ENCODE results near the gene TRAF1. TPM values are rescaled to one million over a fixed set of nuclear protein-coding genes. Genes with fewer than 3 reads are reported as not detected.

TRAF1 gene
- polyA plus RNA-seq, 1 donor: 4.7 TPM

- DNase-seq: peak; percentile 88
Observed at GRCh38 chr9:120868676-120869359, 57.8 kb downstream of the TRAF1 start.

DNA sequence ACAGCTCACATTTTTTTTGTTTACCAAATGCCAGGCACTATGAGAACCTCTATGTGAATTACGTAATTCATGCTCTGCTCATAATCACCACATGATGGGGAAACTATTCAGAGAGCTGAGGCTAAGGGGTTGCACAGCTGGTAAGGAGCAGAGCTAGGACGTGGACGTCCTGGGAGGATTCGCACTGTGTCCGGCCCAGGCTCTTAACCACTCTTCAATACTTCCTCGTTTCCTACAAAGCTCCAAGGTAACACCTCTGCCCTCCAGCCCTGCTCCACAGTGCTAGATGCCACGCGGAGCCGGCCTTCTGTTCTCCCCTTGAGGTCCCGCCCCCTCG, 58.3 kb downstream of the TRAF1 start:
- no peak for DNase-seq

GRCh38 chr9:120867676-120868338, 58.8 kb downstream of the TRAF1 start:
- DNase-seq: no peak

DNA sequence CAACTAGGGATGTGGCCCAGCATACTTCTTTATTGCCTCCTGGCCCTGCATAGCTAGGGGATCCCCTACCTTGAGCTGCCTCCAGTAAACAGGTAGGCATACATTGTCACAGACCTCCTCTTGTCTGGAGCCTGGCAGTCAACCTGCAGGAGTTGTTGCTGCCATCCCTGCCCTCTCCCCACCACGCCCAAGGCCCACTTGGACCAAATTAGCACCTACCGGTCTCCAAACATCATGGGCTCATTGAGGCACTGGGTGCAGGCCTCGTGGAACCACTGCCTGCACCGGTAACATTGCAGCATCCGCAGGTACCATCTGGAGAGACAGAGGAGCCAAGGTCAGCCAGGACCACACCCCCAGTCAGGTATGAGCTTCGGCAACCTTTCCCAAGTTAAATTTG, 59.9 kb downstream of the TRAF1 start:
- no peak for DNase-seq

DNA sequence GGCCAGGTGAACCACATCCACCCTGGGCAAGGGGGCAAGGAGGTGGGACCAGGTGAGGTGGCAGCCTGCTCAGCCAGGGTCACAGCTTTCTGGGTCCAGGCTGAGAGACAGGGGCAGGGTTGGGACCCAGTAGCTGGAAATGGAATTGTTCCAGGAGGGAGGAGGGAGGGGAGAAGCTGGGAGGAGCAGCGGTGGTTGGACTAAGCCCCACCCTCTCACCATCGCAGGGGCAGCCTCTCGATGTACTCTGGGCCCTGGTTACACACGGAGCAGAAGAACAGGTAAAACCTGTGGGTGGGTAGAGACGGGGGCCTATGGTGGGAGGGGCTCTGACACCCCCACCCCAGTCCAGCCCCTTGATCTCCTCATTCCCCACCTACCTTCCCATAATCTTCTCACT, 60.8 kb downstream of the TRAF1 start:
- DNase-seq: no peak

- DNase-seq: no peak
Observed at GRCh38 chr9:120865176-120865575, 61.4 kb downstream of the TRAF1 start.

DNA sequence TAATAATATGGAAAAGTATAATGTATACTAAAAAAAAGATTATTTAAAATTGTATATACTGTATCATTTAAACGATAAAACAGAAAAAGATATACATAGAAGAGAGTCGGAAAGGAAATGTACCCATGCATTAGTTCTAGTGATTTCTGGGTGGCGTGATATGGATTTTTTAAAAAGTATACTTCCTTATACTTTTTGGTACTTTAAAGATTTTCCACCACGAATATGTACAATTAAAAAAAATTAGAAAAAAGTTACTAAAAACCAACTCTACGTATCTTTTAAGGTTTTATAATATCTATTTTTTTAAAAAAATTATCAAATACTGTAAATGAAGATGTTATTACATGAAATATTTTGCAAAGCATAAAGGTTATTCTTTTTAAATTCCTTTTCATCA, 61.9 kb downstream of the TRAF1 start:
- DNase-seq: no peak

DNA sequence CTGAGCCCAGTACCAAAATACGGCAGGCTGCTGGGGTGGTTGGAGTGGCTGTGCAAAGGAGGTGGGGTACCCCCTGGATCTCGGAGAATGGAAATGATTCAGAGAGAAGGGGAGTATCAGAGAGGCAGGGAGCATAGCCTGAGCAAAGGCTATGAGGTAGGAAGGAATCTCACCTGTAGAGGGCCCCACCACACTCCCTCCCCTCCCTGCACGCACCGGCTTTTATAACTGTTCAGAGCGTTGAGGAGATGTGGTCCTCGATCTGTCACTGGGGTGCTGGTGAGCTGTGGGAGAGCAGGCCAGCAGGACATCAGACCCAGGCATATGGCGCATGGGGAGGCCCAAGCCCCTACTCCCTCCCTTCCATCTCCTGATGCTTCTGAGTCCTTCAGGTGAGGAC, 62.8 kb downstream of the TRAF1 start:
- no peak for DNase-seq

GRCh38 chr9:120862452-120862851, 64.1 kb downstream of the TRAF1 start:
- no peak for DNase-seq

DNA sequence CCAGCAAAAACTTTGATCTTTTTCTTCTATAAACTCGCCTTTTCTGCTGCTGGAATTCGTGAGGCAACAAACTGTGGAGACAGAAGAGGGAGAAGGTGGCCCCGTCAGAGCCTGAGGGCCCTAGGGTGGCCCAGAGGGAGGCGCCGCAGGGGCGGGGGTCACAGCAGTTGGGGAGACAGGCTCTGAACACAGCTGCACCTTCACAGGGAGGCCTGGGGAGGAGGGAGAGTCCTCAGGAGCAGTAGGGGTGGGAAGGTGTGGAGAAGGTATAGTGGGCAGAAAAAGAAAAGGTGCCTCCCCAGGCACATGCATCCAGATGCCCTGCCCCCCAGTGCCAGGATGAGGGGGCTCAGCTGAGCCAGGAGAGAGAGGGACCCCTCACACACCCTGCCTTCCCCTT, 64.7 kb downstream of the TRAF1 start:
- DNase-seq: no peak

- no peak for DNase-seq
Observed at GRCh38 chr9:120860083-120860482, 66.5 kb downstream of the TRAF1 start.

DNA sequence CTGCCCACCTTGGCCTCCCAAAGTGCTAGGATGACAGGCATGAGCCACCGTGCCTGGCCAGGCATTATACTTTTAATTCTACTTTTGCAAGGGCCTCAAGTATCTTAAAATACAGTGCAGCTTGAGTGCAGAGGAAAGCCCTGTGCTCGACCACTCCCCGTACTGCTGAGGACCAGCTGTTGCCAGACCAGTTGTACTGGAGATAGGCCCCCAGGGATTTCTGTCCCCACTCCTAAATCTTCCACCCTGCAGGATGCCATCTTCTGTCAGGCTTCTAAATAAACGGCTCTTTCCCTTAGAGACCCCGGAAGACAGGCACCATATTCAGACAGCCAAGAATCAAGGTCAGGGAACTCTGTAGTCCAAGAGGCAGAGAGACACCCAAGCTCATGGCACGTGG, 67.2 kb downstream of the TRAF1 start:
- no peak for DNase-seq

DNA sequence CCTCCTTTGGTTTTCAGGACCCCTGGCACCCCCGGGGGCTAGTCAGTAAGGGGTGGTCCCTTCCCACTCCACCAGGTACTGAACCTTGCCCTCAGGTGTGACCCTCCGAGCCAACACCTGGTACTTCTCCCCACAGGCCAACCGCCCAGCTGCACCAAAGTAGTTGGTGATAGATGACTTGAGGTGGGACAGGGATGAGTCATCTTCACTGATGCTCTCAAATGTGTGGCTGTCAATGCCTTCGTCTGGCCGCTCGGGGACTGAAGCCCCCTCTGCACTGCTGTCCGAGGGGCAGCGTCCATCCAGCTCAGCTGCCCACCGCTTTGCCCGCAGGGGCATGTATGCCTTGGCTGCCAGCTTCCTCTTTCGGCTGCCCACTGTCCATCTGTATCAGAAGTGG, 68.7 kb downstream of the TRAF1 start:
- DNase-seq: no peak

- no peak for DNase-seq
Observed at GRCh38 chr9:120857481-120857880, 69.1 kb downstream of the TRAF1 start.

GRCh38 chr9:120856700-120857099, 69.9 kb downstream of the TRAF1 start:
- no peak for DNase-seq

- no peak for DNase-seq
Observed at GRCh38 chr9:120855827-120856670, 70.5 kb downstream of the TRAF1 start.

DNA sequence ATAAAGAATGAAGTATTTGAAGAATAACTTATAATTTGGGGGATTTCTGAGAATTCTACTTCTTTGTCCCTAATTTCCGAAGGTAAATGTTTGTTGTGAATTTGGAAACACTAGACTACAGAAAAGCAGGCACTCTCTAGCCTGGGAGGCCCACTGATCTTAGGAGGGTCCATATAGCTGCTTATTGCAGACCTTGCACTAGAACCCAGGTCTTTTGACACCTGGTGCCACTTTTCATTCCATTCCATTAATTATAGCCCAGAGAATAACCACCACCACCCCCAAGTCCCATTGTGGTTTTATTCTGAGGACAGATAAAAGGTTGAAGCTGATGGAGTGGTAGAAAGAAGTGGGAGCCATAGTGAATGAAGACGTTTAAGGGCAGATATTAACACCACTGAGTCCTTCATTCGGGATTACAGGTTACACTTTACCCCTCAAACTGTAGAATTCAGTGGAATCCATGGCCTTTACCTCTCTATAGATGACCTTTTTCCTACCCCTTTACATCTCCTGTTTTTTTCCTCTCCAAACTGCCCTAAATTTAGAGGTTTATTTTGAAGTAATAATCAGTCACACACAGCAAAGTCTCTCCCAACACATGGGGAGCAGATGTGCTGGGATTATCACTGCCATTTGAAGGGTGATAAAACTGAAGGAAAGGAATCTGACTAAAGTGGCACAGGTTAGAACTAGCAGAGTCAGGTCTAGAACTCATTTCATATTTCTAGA, 71.8 kb downstream of the TRAF1 start:
- no peak for DNase-seq

GRCh38 chr9:120853198-120853597, 73.4 kb downstream of the TRAF1 start:
- DNase-seq: no peak

Other genes starting within 250 kb of the TRAF1 start
- 6.9 TPM for gene MEGF9, start 212.3 kb downstream of the TRAF1 start, polyA plus RNA-seq (ENCODE audit: insufficient read length)
- 32.9 TPM for gene FBXW2, start 133.4 kb downstream of the TRAF1 start, polyA plus RNA-seq (ENCODE audit: insufficient read length)
- gene PSMD5, start 83.9 kb downstream of the TRAF1 start, polyA plus RNA-seq (ENCODE audit: insufficient read length): 20.6 TPM
- gene PHF19, start 49.6 kb downstream of the TRAF1 start, polyA plus RNA-seq (ENCODE audit: insufficient read length): 36.0 TPM
- 6.0 TPM for gene C5, start 123.5 kb upstream of the TRAF1 start, polyA plus RNA-seq (ENCODE audit: insufficient read length)
- gene CNTRL, start 148.2 kb upstream of the TRAF1 start, polyA plus RNA-seq (ENCODE audit: insufficient read length): 16.4 TPM

Measured in hindlimb muscle (tissue), 1 donor.